ENCODE data around the gene MAP2. TPM values are rescaled to one million over a fixed set of nuclear protein-coding genes. Genes with fewer than 3 reads are reported as not detected.

MAP2 gene
- total and polyA plus RNA-seq, 2 of the 8 experiments (the other 6 are each of a cell fraction or from before 2014, with no cell fraction given): 5.9 to 9.4 TPM

- TF ChIP-seq ATF3 (IDR thresholded peaks at IDR 0.05; ENCODE audit: insufficient read depth, low read depth, low read length): no peak
- no peak for TF ChIP-seq SUZ12 (IDR thresholded peaks at IDR 0.05; ENCODE audit: low read length)
- TF ChIP-seq SIN3A (conservative IDR thresholded peaks at IDR 0.05 in 1 of 2, IDR thresholded peaks at IDR 0.05 in 1 of 2; ENCODE audit: low read depth in 1 of 2, low read length in 2 of 2): no peak
Measured at GRCh38 chr2:209609531-209609930, 185.7 kb downstream of the MAP2 start (continued).

Measured in H1 (cell line).